Activated naive CD4-positive, alpha-beta T cell treated with anti-CD3 and anti-CD28 coated beads, Interleukin-2, amount 50 U/mL, for 16 hours (primary cell): Measurements from ENCODE around the gene SYNM.

Source experiments
- DNase-seq: peaks from one replicate; pipeline ENCODE4 v3.0.0-alpha.2; 2020

Gene SYNM

GRCh38 chr15:99143242-99143641 is 38.4 kb downstream of the SYNM start:
- DNase-seq = no peak

GRCh38 chr15:99143655-99144610 is 39.1 kb downstream of the SYNM start:
- no peak for DNase-seq

- DNase-seq = no peak
Observed at GRCh38 chr15:99145005-99145404, 40.1 kb downstream of the SYNM start.

- no peak for DNase-seq
Observed at GRCh38 chr15:99145778-99146177, 40.9 kb downstream of the SYNM start.

GRCh38 chr15:99146661-99147060 is 41.8 kb downstream of the SYNM start:
- no peak for DNase-seq

GRCh38 chr15:99148851-99149276 is 44.0 kb downstream of the SYNM start:
- DNase-seq = no peak

- no peak for DNase-seq
Observed at GRCh38 chr15:99149366-99149765, 44.5 kb downstream of the SYNM start.

- no peak for DNase-seq
Observed at GRCh38 chr15:99151156-99151555, 46.3 kb downstream of the SYNM start.

GRCh38 chr15:99153026-99153535 is 48.2 kb downstream of the SYNM start:
- no peak for DNase-seq

GRCh38 chr15:99154271-99154670 is 49.4 kb downstream of the SYNM start:
- DNase-seq = no peak

- DNase-seq = no peak
Observed at GRCh38 chr15:99155961-99156443, 51.1 kb downstream of the SYNM start.

GRCh38 chr15:99157456-99157855 is 52.6 kb downstream of the SYNM start:
- no peak for DNase-seq

GRCh38 chr15:99158626-99159412 is 53.9 kb downstream of the SYNM start:
- no peak for DNase-seq

GRCh38 chr15:99163271-99164062 is 58.6 kb downstream of the SYNM start:
- DNase-seq = no peak

- no peak for DNase-seq
Observed at GRCh38 chr15:99164119-99164518, 59.2 kb downstream of the SYNM start.

GRCh38 chr15:99165020-99165790 is 60.3 kb downstream of the SYNM start:
- no peak for DNase-seq

GRCh38 chr15:99165956-99166689 is 61.2 kb downstream of the SYNM start:
- no peak for DNase-seq

GRCh38 chr15:99167201-99167600 is 62.3 kb downstream of the SYNM start:
- no peak for DNase-seq

GRCh38 chr15:99167640-99168039 is 62.8 kb downstream of the SYNM start:
- DNase-seq = no peak

GRCh38 chr15:99168601-99169580 is 64.0 kb downstream of the SYNM start:
- no peak for DNase-seq
